NCI-H510A treated with DMSO at 0.1 percent for 48 hours (cell line): ENCODE results near the gene MAPK8IP3.
A peak's percentile ranks its signal among the peaks of the same experiment; 100 is the strongest.

Source experiments
- DNase-seq: peaks from one replicate; lab custom pipeline; 2025; lab: John Stamatoyannopoulos, UW

Gene MAPK8IP3

DNA sequence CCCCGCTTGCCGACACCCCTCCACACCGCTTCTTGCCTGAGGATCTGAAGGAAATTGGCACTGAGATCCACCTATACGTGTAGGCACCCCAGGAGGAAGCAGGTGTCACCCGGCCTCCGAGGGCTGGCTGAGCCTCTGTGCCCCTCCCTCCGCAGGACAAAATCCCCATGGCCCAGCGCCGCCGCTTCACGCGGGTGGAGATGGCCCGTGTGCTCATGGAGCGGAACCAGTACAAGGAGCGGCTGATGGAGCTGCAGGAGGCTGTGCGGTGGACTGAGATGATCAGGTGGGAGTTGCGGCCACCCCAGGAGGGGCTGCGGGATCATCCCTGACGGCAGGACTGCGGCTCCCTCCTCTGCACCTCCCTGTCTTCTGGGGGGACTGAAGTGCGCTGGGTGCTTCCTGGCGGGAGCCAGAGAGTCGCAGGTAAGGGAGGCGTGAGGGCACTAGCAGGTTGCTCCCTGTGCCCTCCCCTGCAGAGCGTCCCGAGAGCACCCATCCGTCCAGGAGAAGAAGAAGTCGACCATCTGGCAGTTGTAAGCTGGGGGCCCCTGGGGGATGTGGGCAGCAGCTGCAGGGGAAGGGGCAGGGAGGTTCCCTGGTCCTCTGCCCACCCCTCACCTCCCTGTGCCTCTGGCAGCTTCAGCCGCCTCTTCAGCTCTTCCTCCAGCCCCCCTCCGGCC lies 56.3 kb downstream of the MAPK8IP3 start:
- no peak for DNase-seq

GRCh38 chr16:1762879-1763520 lies 57.0 kb downstream of the MAPK8IP3 start:
- no peak for DNase-seq

GRCh38 chr16:1763521-1764511 lies 57.8 kb downstream of the MAPK8IP3 start:
- no peak for DNase-seq

DNA sequence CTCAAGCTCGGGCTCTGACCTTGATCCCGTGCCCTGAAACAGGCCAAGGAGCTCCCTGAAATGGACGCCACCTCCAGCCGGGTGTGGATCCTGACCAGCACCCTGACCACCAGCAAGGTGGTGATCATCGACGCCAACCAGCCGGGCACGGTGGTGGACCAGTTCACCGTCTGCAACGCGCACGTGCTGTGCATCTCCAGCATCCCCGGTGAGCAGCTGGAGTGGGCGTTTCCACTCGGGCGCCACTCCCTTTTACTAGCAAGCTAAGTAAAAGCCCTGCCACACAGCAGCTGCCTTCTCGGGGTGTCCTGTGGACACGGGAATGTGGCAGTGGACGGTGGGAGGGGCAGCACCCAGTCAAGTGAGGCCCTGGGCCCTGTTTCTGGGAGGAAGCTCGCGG lies 59.0 kb downstream of the MAPK8IP3 start:
- no peak for DNase-seq

DNA sequence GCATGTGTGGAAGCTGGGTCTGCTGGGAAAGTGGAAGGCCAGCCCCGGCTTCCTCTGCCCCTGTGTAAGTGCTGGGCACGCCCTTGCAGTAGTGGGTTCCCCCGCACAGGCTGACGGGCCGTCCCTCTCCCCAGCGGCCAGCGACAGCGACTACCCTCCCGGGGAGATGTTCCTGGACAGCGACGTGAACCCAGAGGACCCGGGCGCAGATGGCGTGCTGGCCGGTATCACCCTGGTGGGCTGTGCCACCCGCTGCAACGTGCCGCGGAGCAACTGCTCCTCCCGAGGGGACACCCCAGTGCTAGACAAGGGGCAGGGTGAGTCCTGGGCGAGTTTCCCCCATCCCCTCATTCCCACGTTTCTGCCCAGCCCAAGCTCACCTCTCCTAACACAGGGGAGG lies 59.8 kb downstream of the MAPK8IP3 start:
- DNase-seq, result no peak

DNA sequence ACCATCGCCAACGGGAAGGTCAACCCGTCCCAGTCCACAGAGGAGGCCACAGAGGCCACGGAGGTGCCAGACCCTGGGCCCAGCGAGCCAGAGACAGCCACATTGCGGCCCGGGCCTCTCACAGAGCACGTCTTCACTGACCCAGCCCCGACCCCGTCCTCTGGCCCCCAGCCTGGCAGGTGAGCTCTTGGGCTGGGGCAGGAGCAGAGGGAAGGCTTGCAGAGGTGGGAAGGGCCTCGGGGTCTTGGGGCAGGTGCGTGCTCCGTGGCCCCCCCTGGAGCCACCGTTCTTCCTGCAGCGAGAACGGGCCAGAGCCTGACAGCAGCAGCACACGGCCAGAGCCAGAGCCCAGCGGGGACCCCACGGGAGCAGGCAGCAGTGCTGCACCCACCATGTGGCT lies 60.2 kb downstream of the MAPK8IP3 start:
- DNase-seq, result no peak

GRCh38 chr16:1766701-1767100 lies 60.7 kb downstream of the MAPK8IP3 start:
- DNase-seq, result no peak

GRCh38 chr16:1767116-1767994 lies 61.4 kb downstream of the MAPK8IP3 start:
- no peak for DNase-seq

- no peak for DNase-seq
Observed at GRCh38 chr16:1768061-1768766, 62.2 kb downstream of the MAPK8IP3 start.

GRCh38 chr16:1768767-1769401 lies 62.9 kb downstream of the MAPK8IP3 start:
- no peak for DNase-seq

DNA sequence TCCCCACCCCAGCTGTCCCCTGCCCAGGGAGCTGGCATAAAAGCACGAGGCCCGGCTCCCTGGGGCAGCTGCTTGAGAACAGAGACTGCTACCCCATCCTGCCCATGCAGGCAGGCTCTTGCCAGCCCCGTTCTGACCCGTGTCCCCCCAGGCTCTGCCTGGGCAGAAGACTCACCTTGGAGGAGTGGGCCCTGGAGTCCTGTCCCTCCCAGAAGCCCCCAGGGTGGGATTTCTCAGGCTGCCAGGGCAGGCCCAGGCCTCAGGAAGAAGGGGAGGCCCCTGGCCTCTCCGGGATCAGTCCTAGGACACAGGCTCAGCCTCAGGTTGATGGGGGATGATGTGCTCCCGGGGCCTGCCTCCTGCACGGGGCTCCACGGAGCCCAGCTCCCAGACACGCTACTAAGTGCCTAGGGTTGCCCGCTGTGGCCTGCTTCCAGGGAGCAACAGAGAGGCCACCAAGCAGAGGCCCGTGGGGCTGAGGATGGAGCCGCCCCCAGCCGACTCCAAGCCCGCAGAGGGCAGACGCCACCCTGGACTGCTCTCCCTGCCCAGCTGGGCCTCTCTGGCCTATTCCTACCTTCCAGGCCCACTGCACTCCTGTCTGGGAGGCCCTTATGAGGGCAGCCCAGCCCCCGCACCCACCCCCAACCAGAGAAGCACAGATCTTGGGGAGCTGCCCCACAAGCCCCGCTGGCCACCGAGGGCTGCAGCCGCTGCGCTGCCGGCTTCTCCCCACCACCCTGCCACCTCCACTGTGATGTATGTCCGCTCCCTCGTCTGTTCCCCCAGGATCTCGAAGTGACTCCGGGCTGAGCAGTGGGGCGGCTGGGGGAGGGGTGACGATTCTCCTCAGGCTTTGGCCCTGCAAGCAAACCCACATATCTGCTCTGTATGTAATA lies 63.7 kb downstream of the MAPK8IP3 start:
- no peak for DNase-seq

GRCh38 chr16:1770328-1771187 lies 64.6 kb downstream of the MAPK8IP3 start:
- DNase-seq, result peak; percentile 73

DNA sequence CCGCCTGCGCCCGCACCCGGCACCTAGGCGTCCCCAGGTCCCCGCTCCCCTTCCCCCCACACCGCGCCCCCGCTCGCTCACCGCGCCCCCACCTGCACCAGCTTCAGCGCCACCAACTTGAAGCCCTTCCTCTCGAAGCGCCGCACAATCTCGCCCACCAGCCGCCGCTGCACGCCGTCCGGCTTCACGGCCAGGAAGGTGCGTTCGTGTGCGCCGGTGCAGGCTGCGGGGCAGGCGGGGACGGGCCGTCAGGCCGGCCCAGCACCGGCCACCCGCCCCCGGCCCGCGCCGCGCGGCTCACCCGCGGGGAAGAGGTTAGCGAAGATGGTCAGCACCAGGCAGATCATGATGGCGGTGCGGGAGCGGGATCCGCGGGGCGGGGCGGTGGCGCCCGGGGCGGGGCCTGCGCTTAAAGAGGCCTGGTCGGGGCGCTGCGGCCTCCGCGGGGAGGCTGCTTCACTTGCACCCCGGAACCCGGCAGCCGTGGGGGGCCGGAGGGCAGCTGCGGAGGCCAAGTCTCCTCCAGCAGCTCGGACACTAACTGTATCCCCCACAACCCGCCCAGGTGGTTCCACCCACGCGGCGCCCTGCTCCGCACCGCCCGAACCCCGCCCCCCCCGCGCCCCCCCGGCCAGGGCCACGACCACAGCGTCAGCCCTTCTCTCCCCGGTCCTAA lies 65.3 kb downstream of the MAPK8IP3 start, which contains the start of gene NME3:
TSS of gene NME3 (minus strand) at position 356 of the 676 bp plus-strand sequence. CDS start at position 347, 9 bp downstream.
- peak; percentile 18 for DNase-seq

DNA sequence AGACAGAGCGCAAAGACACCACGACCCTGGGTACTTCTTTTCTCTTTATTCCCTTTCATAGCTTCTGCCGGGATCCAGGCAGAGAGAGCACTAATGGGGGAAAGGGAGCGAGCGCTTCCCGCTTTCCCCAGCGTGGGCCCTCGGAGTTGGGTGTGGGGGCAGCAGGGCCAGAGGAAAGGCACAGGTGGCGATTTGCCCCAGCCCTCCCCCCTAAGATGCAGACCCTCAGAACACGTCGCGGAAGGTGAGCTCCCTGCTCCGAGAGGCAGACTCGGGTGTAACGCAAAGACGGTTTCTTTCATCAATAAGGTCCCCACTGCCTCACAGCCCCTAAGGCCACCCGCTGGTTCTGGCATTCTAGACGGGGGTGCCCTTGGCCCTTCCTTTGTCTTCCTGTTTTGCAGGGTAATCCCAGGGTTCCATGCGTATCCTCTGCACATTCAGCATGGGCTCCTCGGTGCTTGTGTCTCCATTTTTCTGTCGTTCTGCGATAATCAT lies 65.9 kb downstream of the MAPK8IP3 start:
- DNase-seq, result no peak

DNA sequence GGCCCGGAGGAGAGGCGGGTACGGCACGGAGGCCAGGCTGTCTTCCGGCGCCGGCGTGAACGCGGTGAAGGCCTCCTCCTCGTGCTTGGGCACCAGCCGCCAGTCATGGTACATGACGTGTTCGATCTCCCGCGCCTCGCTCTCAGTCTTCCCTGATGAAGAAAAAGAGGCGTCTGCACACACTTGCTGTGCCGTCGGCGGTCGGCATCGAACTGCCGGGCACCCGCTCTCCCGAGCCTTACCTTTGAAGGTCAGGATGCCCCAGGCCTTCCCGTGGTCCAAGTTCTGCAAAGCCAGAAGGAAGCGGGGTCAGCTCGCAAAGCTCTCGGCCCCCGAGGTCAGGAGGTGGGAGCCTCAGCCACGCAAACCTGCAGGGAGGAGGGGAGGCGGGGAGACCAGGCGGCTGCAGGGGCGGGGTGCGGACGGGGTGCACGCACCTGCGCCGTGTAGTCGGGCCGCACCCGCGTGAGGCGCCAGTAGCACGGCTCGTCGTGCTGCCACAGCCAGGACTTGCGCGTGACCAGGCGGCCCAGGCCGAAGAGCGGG lies 66.4 kb downstream of the MAPK8IP3 start, which contains the start of gene EME2:
TSS of gene EME2 (plus strand) at position 449 of the 546 bp plus-strand sequence. CDS start 418 bp downstream, outside the sequence.
- no peak for DNase-seq

GRCh38 chr16:1772908-1773702 lies 67.1 kb downstream of the MAPK8IP3 start, which contains the start of gene MRPS34:
TSS of gene MRPS34 (minus strand) at chr16:1773134. CDS start at chr16:1773119, 15 bp downstream.
- peak; percentile 52 for DNase-seq
